Erythroblast (primary cell): ENCODE data around the gene CRABP2.

Experiments used
- GATA1 ChIP-seq: IDR thresholded peaks from 2 replicates; pipeline ENCODE4 v1.6.1; 2011; ENCODE audit warnings: low read depth, mild to moderate bottlenecking, control low read depth, low read length, moderate library complexity
- POLR2A ChIP-seq: IDR thresholded peaks from 2 replicates; pipeline ENCODE4 v1.6.1; 2011; ENCODE audit warnings: mild to moderate bottlenecking, low read length

- no peak for TF ChIP-seq POLR2A
- TF ChIP-seq GATA1 = no peak
Observed at GRCh38 chr1:156675210-156676113, 29.9 kb downstream of the CRABP2 start.
